Measurements from ENCODE around the gene RDH13.

- no peak for TF ChIP-seq ZC3H10 (CRISPR knock-in tag; IDR thresholded peaks at IDR 0.05)
- TF ChIP-seq, protein P1, sequence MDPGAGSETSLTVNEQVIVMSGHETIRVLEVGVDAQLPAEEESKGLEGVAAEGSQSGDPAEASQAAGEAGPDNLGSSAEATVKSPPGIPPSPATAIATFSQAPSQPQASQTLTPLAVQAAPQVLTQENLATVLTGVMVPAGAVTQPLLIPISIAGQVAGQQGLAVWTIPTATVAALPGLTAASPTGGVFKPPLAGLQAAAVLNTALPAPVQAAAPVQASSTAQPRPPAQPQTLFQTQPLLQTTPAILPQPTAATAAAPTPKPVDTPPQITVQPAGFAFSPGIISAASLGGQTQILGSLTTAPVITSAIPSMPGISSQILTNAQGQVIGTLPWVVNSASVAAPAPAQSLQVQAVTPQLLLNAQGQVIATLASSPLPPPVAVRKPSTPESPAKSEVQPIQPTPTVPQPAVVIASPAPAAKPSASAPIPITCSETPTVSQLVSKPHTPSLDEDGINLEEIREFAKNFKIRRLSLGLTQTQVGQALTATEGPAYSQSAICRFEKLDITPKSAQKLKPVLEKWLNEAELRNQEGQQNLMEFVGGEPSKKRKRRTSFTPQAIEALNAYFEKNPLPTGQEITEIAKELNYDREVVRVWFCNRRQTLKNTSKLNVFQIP (CRISPR knock-in tag; IDR thresholded peaks at IDR 0.05; ENCODE audit: borderline replicate concordance, low read depth) = no peak
- TF ChIP-seq TOX (CRISPR knock-in tag; IDR thresholded peaks at IDR 0.05; ENCODE audit: borderline replicate concordance) = no peak
- no peak for TF ChIP-seq ZNF70 (CRISPR knock-in tag; IDR thresholded peaks at IDR 0.05)
- no peak for TF ChIP-seq SNAI2 (CRISPR knock-in tag; IDR thresholded peaks at IDR 0.05)
- no peak for TF ChIP-seq ZNF565 (CRISPR knock-in tag; conservative IDR thresholded peaks at IDR 0.05; ENCODE audit: low read depth)
- no peak for TF ChIP-seq CSDC2 (CRISPR knock-in tag; IDR thresholded peaks at IDR 0.05)
- no peak for TF ChIP-seq PATZ1 (CRISPR knock-in tag; IDR thresholded peaks at IDR 0.05; ENCODE audit: borderline replicate concordance)
- no peak for TF ChIP-seq RARB (CRISPR knock-in tag; IDR thresholded peaks at IDR 0.05)
- TF ChIP-seq ZFP30 (CRISPR knock-in tag; IDR thresholded peaks at IDR 0.05) = no peak
- TF ChIP-seq ZNF8 (CRISPR knock-in tag; IDR thresholded peaks at IDR 0.05) = no peak
Observed at GRCh38 chr19:55041627-55042343, 21.2 kb downstream of the RDH13 start.

Data from SK-N-SH treated with all-trans-retinoic acid at 6 μM for 48 hours (cell line).